ENCODE data around the gene SKAP2.

SKAP2 gene

GRCh38 chr7:26691886-26692285 is 172.5 kb downstream of the SKAP2 start:
- TF ChIP-seq RAD21 (IDR thresholded peaks at IDR 0.05; ENCODE audit: low read depth) (no peak), YY1 (IDR thresholded peaks at IDR 0.05; ENCODE audit: low read depth) (no peak), TCF12 (IDR thresholded peaks at IDR 0.05; ENCODE audit: low read depth) (no peak), FOXM1 (IDR thresholded peaks at IDR 0.05; ENCODE audit: borderline replicate concordance, low read depth) (no peak), EGR1 (IDR thresholded peaks at IDR 0.05) (no peak), TAF1 (IDR thresholded peaks at IDR 0.05; ENCODE audit: low read depth) (no peak), CREB1 (IDR thresholded peaks at IDR 0.05; ENCODE audit: low read depth) (no peak), EP300 (IDR thresholded peaks at IDR 0.05; ENCODE audit: borderline replicate concordance) (no peak), REST (IDR thresholded peaks at IDR 0.05; ENCODE audit: low read depth) (no peak), ZBTB7A (IDR thresholded peaks at IDR 0.05; ENCODE audit: low read depth) (no peak), USF1 (IDR thresholded peaks at IDR 0.05) (no peak), CEBPB (IDR thresholded peaks at IDR 0.05) (no peak), TEAD4 (IDR thresholded peaks at IDR 0.05) (no peak), NFIC (IDR thresholded peaks at IDR 0.05) (no peak), MAX (IDR thresholded peaks at IDR 0.05) (no peak)

- TF ChIP-seq TAF1 (IDR thresholded peaks at IDR 0.05; ENCODE audit: low read depth) (no peak), EP300 (IDR thresholded peaks at IDR 0.05; ENCODE audit: borderline replicate concordance) (no peak), NFIC (IDR thresholded peaks at IDR 0.05) (no peak), MAX (IDR thresholded peaks at IDR 0.05) (no peak), YY1 (IDR thresholded peaks at IDR 0.05; ENCODE audit: low read depth) (no peak), FOXM1 (IDR thresholded peaks at IDR 0.05; ENCODE audit: borderline replicate concordance, low read depth) (no peak), REST (IDR thresholded peaks at IDR 0.05; ENCODE audit: low read depth) (no peak)
Measured at GRCh38 chr7:26691406-26691805, 173.0 kb downstream of the SKAP2 start.

GRCh38 chr7:26690135-26690805 is 174.1 kb downstream of the SKAP2 start:
- no peak for TF ChIP-seq NFIC (IDR thresholded peaks at IDR 0.05)
- no peak for TF ChIP-seq TAF1 (IDR thresholded peaks at IDR 0.05; ENCODE audit: low read depth)
- TF ChIP-seq USF1 (IDR thresholded peaks at IDR 0.05) = no peak
- TF ChIP-seq MAX (IDR thresholded peaks at IDR 0.05) = no peak
- TF ChIP-seq EP300 (IDR thresholded peaks at IDR 0.05; ENCODE audit: borderline replicate concordance) = no peak

GRCh38 chr7:26688936-26689506 is 175.4 kb downstream of the SKAP2 start:
- TF ChIP-seq NFIC (IDR thresholded peaks at IDR 0.05) = no peak
- no peak for TF ChIP-seq ZBTB7A (IDR thresholded peaks at IDR 0.05; ENCODE audit: low read depth)
- TF ChIP-seq MAX (IDR thresholded peaks at IDR 0.05) = no peak
- TF ChIP-seq TCF12 (IDR thresholded peaks at IDR 0.05; ENCODE audit: low read depth) = no peak
- TF ChIP-seq FOXM1 (IDR thresholded peaks at IDR 0.05; ENCODE audit: borderline replicate concordance, low read depth) = no peak
- no peak for TF ChIP-seq CREB1 (IDR thresholded peaks at IDR 0.05; ENCODE audit: low read depth)
- TF ChIP-seq CEBPB (IDR thresholded peaks at IDR 0.05) = no peak
- TF ChIP-seq EGR1 (IDR thresholded peaks at IDR 0.05) = no peak
- no peak for TF ChIP-seq TEAD4 (IDR thresholded peaks at IDR 0.05)
- no peak for TF ChIP-seq RAD21 (IDR thresholded peaks at IDR 0.05; ENCODE audit: low read depth)
- TF ChIP-seq TAF1 (IDR thresholded peaks at IDR 0.05; ENCODE audit: low read depth) = no peak
- no peak for TF ChIP-seq USF1 (IDR thresholded peaks at IDR 0.05)
- no peak for TF ChIP-seq EP300 (IDR thresholded peaks at IDR 0.05; ENCODE audit: borderline replicate concordance)
- TF ChIP-seq REST (IDR thresholded peaks at IDR 0.05; ENCODE audit: low read depth) = no peak
